Mesenchymal stem cell (in vitro differentiated cells and primary cell): ENCODE data around the gene HPS6. TPM values are rescaled to one million over a fixed set of nuclear protein-coding genes. Genes with fewer than 3 reads are reported as not detected.

Experiments
- DNase-seq: peaks from one replicate; pipeline ENCODE4 v3.0.0-alpha.2; 2013
- H2AFZ ChIP-seq: one replicate; pipeline ENCODE4 v1.6.1; 2013; ENCODE audit warnings: low read depth, mild to moderate bottlenecking, control low read depth, inconsistent platforms, low read length, moderate library complexity
- H2AK5ac ChIP-seq: 2 replicates; pipeline ENCODE4 v1.6.1; 2013; ENCODE audit warnings: low read length, moderate library complexity, mild to moderate bottlenecking, inconsistent platforms; ENCODE audit not compliant: severe bottlenecking
- H2BK120ac ChIP-seq: one replicate; pipeline ENCODE4 v1.6.1; 2013; ENCODE audit warnings: low read depth, mild to moderate bottlenecking, inconsistent platforms, low read length, moderate library complexity
- H2BK12ac ChIP-seq, 2 experiments: one replicate each; pipeline ENCODE4 v1.6.1; 2013; ENCODE audit warnings: inconsistent platforms in 2 of 2, low read length in 2 of 2, mild to moderate bottlenecking in 2 of 2, moderate library complexity in 2 of 2, control low read depth in 1 of 2
- H2BK15ac ChIP-seq: one replicate; pipeline ENCODE4 v1.6.1; 2013; ENCODE audit warnings: mild to moderate bottlenecking, low read depth, inconsistent platforms; ENCODE audit not compliant: poor library complexity, severe bottlenecking
- H2BK5ac ChIP-seq: 2 replicates; pipeline ENCODE4 v1.6.1; 2013; ENCODE audit warnings: low read depth, mild to moderate bottlenecking, low read length, control low read depth, inconsistent platforms; ENCODE audit not compliant: poor library complexity, severe bottlenecking
- H3K14ac ChIP-seq, 2 experiments: one replicate each; pipeline ENCODE4 v1.6.1; 2013; ENCODE audit warnings: inconsistent platforms in 2 of 2, low read length in 2 of 2, control low read depth in 1 of 2, mild to moderate bottlenecking in 1 of 2, moderate library complexity in 1 of 2
- H3K18ac ChIP-seq, 2 experiments: one replicate each; pipeline ENCODE4 v1.6.1; 2013; ENCODE audit warnings: inconsistent platforms in 2 of 2, low read length in 2 of 2, control low read depth in 1 of 2, low read depth in 1 of 2, mild to moderate bottlenecking in 1 of 2
- H3K23ac ChIP-seq, 2 experiments: one replicate each; pipeline ENCODE4 v1.6.1; 2013; ENCODE audit warnings: inconsistent platforms in 2 of 2, low read length in 2 of 2, mild to moderate bottlenecking in 2 of 2, moderate library complexity in 2 of 2, control low read depth in 1 of 2
- H3K27ac ChIP-seq: 2 replicates; pipeline ENCODE4 v1.5.1; 2013; ENCODE audit warnings: mild to moderate bottlenecking, moderate library complexity, low read length, control low read depth, inconsistent platforms; ENCODE audit not compliant: poor library complexity, severe bottlenecking
- H3K27me3 ChIP-seq, 2 experiments: 2 replicates each; pipeline versions ENCODE4 v1.6.1 to v1.7.0; 2013; ENCODE audit warnings: low read length in 2 of 2, mild to moderate bottlenecking in 2 of 2, moderate library complexity in 2 of 2, control low read depth in 1 of 2, inconsistent platforms in 1 of 2; ENCODE audit not compliant: control insufficient read depth in 1 of 2, insufficient read depth in 1 of 2
- H3K36me3 ChIP-seq, 2 experiments: 2 replicates each; pipeline versions ENCODE4 v1.6.1 to v1.7.0; 2013; ENCODE audit warnings: low read length in 2 of 2, control low read depth in 1 of 2, inconsistent platforms in 1 of 2, low read depth in 1 of 2, mild to moderate bottlenecking in 1 of 2; ENCODE audit not compliant: insufficient read depth in 2 of 2, control insufficient read depth in 1 of 2
- H3K4ac ChIP-seq, 2 experiments: one replicate each; pipeline ENCODE4 v1.6.1; 2013; ENCODE audit warnings: inconsistent platforms in 2 of 2, low read length in 2 of 2, mild to moderate bottlenecking in 2 of 2, moderate library complexity in 2 of 2, control low read depth in 1 of 2, low read depth in 1 of 2
- H3K4me1 ChIP-seq: 2 replicates; pipeline ENCODE4 v1.6.1; 2013; ENCODE audit warnings: low read depth, low read length, control low read depth; ENCODE audit not compliant: control insufficient read depth, insufficient read depth
- H3K4me2 ChIP-seq: 2 replicates; pipeline ENCODE4 v1.6.1; 2013; ENCODE audit warnings: low read length, mild to moderate bottlenecking, inconsistent platforms; ENCODE audit not compliant: poor library complexity, severe bottlenecking
- H3K4me3 ChIP-seq, 2 experiments: 2 replicates each; pipeline versions ENCODE4 v1.5.1 to v1.7.0; 2013; ENCODE audit warnings: low read length in 2 of 2, mild to moderate bottlenecking in 2 of 2, control low read depth in 1 of 2, low read depth in 1 of 2; ENCODE audit not compliant: insufficient read depth in 1 of 2
- H3K79me1 ChIP-seq: replicated peaks from 2 replicates; pipeline ENCODE4 v1.6.1; 2013; ENCODE audit warnings: mild to moderate bottlenecking, control low read depth, low read length, inconsistent platforms; ENCODE audit not compliant: poor library complexity, severe bottlenecking
- H3K9ac ChIP-seq: 2 replicates; pipeline ENCODE4 v1.7.0; 2013; ENCODE audit warnings: mild to moderate bottlenecking, low read length, moderate library complexity
- H3K9me3 ChIP-seq: 2 replicates; pipeline ENCODE4 v1.7.0; 2013; ENCODE audit warnings: mild to moderate bottlenecking, low read length; ENCODE audit not compliant: control insufficient read depth
- H4K8ac ChIP-seq: one replicate; pipeline ENCODE4 v1.6.1; 2013; ENCODE audit warnings: inconsistent platforms, mild to moderate bottlenecking, low read length, moderate library complexity
- H4K91ac ChIP-seq: one replicate; pipeline ENCODE4 v1.6.1; 2013; ENCODE audit warnings: mild to moderate bottlenecking, low read length, inconsistent platforms
- WGBS: methylation state at CpG from one replicate; pipeline ENCODE4 v1.1.7; 2013; ENCODE audit warnings: mixed read lengths; 5-methylcytosine and 5-hydroxymethylcytosine counted together
- polyA plus RNA-seq, 2 experiments: library from polyadenylated mRNA; stranded (reverse); fragments of 200-250 nt; gene quantifications; one replicate each; pipeline ENCODE4 v1.2.3, GENCODE V29; 2013

Gene HPS6
- 7.8 TPM for polyA plus RNA-seq (2013, experiment 1 of 2)
- polyA plus RNA-seq (2013, experiment 2 of 2): 8.2 TPM

DNA sequence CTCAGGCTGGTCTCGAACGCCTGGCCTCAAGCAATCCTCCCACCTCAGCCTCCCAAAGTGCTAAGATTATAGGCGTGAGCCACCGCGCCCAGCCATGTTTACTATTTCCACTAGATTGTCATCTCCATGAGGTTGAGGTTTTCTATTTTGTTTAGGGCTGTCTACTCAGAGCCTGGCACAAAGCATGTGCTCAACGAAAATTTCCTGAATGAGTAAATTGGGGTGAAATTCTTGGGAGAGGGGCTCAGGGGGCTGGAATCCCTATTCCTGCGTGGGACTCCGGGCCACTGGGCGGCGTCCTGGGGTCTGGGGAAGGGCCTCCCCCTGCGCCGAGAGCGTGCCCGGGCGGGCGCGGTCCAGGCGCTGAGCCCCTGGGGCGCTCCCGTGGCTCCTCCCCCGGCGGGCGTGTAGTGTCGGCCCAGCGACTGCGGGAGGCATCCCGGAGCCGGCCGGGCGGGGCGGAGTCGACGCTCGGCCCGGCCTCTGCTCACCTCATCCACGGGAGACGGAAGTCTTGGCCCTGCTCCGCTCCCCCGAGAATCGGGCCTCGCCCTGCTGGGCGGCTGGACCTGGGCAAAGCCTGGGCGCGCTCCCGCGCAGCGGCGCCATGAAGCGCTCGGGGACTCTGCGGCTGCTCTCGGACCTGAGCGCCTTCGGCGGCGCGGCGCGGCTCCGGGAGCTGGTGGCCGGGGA is at the start of gene HPS6:
HPS6 (plus strand) TSS at position 482 of the 693 bp plus-strand sequence; CDS start at position 608, 126 bp downstream.
- Histone ChIP-seq H3K23ac (peak within 1 kb of the TSS; percentile 7 to 14), H3K9me3 (no peaks in the 10 kb centered on the region), H2BK15ac (peak within 1 kb of the TSS; percentile 75), H3K36me3 (peaks cover 25 to 33% of the 10 kb centered on the region in 2 experiments), H3K18ac (peak within 1 kb of the TSS; percentile 89 to 94), H2BK5ac (peak within 1 kb of the TSS; percentile 25), H3K4ac (peak within 1 kb of the TSS; percentile 77 to 95), H4K8ac (peak within 1 kb of the TSS; percentile 92), H3K14ac (peak within 1 kb of the TSS in 1 of 2 experiments; percentile 89), H3K79me1 (peaks cover 30% of the 10 kb centered on the region), H2AFZ (peak within 1 kb of the TSS; percentile 73), H3K27ac (peak within 1 kb of the TSS; percentile 54), H4K91ac (peak within 1 kb of the TSS; percentile 73), H3K4me1 (peaks cover 19% of the 10 kb centered on the region), H3K27me3 (no peaks in the 10 kb centered on the region), H2AK5ac (peak within 1 kb of the TSS; percentile 34), H2BK120ac (peak within 1 kb of the TSS; percentile 67), H3K9ac (peak within 1 kb of the TSS; percentile 91), H3K4me2 (peak within 1 kb of the TSS; percentile 75), H3K4me3 (peak within 1 kb of the TSS; percentile 85 to 90), H2BK12ac (peak within 1 kb of the TSS in 1 of 2 experiments; percentile 65)
- DNase-seq: peak; percentile 89
- WGBS: 5% methylated on average over 46 of the region's 61 CpGs

DNA sequence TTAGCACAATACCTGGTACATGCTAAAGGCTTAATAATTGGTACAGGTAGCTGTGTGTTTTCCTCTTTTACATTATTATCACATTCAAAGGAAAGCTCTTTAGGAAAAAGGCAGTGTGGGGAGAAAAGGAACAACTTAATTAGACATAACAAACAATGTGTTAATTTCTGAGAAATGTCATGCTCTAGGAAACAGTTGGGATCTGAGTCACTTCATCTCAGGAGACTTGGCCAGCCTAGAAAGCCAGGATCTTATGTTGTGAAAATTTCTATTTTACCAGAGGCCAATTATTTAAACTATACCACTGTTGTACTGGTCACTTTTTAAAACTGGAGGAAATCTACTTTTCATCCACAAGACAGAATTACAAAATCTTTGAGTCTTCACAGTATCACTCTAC is 48.7 kb upstream of the HPS6 start:
- Histone ChIP-seq H2AFZ (no peak overlapping the region), H3K4me2 (no peak overlapping the region), H3K18ac (no peak overlapping the region), H3K4me1 (no peaks in the 10 kb centered on the region), H3K4me3 (no peak overlapping the region), H3K79me1 (peaks cover 3% of the 10 kb centered on the region), H3K4ac (no peak overlapping the region), H2BK120ac (no peak overlapping the region), H2BK15ac (no peak overlapping the region), H3K27me3 (no peaks in the 10 kb centered on the region), H3K9ac (no peak overlapping the region), H3K9me3 (no peaks in the 10 kb centered on the region), H3K27ac (no peak overlapping the region), H3K36me3 (peaks cover 17 to 72% of the 10 kb centered on the region in 2 experiments), H4K91ac (no peak overlapping the region), H2BK5ac (no peak overlapping the region), H3K14ac (no peak overlapping the region), H3K23ac (no peak overlapping the region), H2AK5ac (no peak overlapping the region), H4K8ac (no peak overlapping the region), H2BK12ac (no peak overlapping the region)
- no peak for DNase-seq

DNA sequence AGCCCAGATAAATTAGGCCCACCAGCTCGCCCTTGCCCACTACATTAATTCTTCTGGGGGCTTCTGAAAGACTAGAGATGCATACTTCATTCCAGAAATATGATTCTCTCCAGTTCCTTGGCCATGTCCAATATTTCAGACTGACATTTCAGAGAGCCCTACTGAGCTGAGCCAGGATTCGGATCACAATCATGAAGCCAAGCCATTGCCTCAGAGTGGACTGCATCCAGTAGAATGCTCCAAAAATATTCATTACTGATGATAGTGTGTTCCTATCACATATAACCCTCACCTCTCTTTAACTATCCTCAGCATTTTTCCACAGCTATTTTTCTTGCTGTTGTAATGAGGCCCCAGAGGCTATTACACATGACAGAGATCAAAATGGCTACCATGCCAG is 47.9 kb upstream of the HPS6 start:
- Histone ChIP-seq H3K27ac (no peak overlapping the region), H3K4me2 (no peak overlapping the region), H3K4me1 (no peaks in the 10 kb centered on the region)

DNA sequence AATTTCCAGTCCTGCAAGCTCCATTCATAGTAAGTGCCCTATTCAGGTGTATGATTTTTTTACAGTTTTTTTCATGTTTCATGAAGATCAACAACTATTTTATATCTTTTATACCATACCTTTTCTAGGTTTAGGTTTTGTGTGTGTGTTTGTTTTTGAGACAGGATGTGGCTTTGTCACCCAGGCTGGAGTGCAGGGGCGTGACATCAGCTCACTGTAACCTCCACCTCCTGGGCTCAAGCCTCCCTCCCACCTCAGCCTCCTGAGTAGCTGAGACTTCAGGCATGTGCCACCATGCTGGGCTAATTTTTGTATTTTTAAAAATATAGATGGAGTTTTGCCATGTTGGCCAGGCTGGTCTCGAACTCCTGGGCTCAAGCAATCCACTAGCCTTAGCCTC is 44.2 kb upstream of the HPS6 start:
- Histone ChIP-seq H3K14ac (no peak overlapping the region), H2AK5ac (no peak overlapping the region), H3K23ac (no peak overlapping the region), H4K8ac (no peak overlapping the region), H2BK5ac (no peak overlapping the region), H2AFZ (no peak overlapping the region), H3K4me1 (no peaks in the 10 kb centered on the region), H3K4me2 (no peak overlapping the region), H3K18ac (no peak overlapping the region), H3K4ac (no peak overlapping the region), H3K4me3 (no peak overlapping the region), H2BK12ac (no peak overlapping the region), H3K27me3 (no peaks in the 10 kb centered on the region), H3K79me1 (peaks cover 4% of the 10 kb centered on the region), H3K27ac (no peak overlapping the region), H2BK120ac (no peak overlapping the region), H3K36me3 (peaks cover 21 to 67% of the 10 kb centered on the region in 2 experiments), H3K9ac (no peak overlapping the region), H3K9me3 (no peaks in the 10 kb centered on the region), H4K91ac (no peak overlapping the region), H2BK15ac (no peak overlapping the region)
- WGBS: 100% methylated on average over 2 of the region's 2 CpGs
- DNase-seq: no peak

More for the DNA sequence above, 47.9 kb upstream of the HPS6 start:
- Histone ChIP-seq H3K4me3 (no peak overlapping the region), H4K91ac (no peak overlapping the region), H2BK120ac (no peak overlapping the region), H3K18ac (no peak overlapping the region), H3K9ac (no peak overlapping the region), H2BK5ac (no peak overlapping the region), H2BK15ac (no peak overlapping the region), H3K23ac (no peak overlapping the region), H3K4ac (no peak overlapping the region), H2AFZ (no peak overlapping the region), H3K79me1 (peaks cover 3% of the 10 kb centered on the region), H4K8ac (no peak overlapping the region), H3K27me3 (no peaks in the 10 kb centered on the region), H3K36me3 (peaks cover 17 to 70% of the 10 kb centered on the region in 2 experiments), H3K14ac (no peak overlapping the region), H3K9me3 (no peaks in the 10 kb centered on the region), H2BK12ac (no peak overlapping the region), H2AK5ac (no peak overlapping the region)
- WGBS: 89% methylated on average over 2 of the region's 2 CpGs
- no peak for DNase-seq
